Gastroesophageal sphincter (tissue), 3 donors: Measurements from ENCODE around the gene EVC2.

Source experiments
- EP300 ChIP-seq: sonication (generic); formaldehyde crosslinking; IDR thresholded peaks from one replicate; pipeline ENCODE4 v1.6.1; 2017; ENCODE audit warnings: antibody characterized with exemption, mild to moderate bottlenecking
- POLR2A ChIP-seq, 2 donors: fragments of 450-650 bp; IDR thresholded peaks; one replicate each; pipeline ENCODE4 v1.6.1; 2017; ENCODE audit warnings: antibody characterized with exemption in 2 of 2, mild to moderate bottlenecking in 2 of 2, moderate library complexity in 1 of 2
- POLR2AphosphoS5 ChIP-seq: sonication (generic); formaldehyde crosslinking; IDR thresholded peaks from one replicate; pipeline ENCODE4 v1.6.1; 2017; ENCODE audit warnings: antibody characterized with exemption
- TF ChIP-seq, protein P1 (sequence below), 4 experiments: fragments of 200-600 bp in 2 of 4; fragments of 450-650 bp in 2 of 4; sonication (generic) in 1 of 4; IDR thresholded peaks; one replicate each; pipeline ENCODE4 v1.5.1; 2017 to 2019; ENCODE audit warnings: antibody characterized with exemption in 4 of 4, mild to moderate bottlenecking in 2 of 4, moderate library complexity in 2 of 4

DNA sequence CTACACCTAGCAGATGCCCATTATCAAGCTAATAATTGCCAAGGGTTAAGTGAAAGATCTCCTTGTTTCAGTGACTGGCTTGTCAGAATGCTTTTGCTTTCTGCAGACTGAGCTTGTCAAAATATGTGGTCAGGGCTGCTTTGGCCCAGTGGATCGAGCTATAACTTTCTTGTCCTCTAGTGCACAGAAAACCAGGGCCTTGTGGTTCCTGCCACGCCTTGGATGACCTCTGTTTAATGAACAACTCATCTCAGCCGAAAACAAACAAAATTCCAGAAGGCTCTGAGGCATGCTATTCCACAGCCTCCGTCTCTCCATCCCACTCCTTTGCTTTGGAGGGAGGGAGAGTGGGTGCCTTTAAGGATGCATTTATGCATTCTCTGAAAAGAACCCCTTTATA is 14.0 kb upstream of the EVC2 start:
- TF ChIP-seq, protein P1, sequence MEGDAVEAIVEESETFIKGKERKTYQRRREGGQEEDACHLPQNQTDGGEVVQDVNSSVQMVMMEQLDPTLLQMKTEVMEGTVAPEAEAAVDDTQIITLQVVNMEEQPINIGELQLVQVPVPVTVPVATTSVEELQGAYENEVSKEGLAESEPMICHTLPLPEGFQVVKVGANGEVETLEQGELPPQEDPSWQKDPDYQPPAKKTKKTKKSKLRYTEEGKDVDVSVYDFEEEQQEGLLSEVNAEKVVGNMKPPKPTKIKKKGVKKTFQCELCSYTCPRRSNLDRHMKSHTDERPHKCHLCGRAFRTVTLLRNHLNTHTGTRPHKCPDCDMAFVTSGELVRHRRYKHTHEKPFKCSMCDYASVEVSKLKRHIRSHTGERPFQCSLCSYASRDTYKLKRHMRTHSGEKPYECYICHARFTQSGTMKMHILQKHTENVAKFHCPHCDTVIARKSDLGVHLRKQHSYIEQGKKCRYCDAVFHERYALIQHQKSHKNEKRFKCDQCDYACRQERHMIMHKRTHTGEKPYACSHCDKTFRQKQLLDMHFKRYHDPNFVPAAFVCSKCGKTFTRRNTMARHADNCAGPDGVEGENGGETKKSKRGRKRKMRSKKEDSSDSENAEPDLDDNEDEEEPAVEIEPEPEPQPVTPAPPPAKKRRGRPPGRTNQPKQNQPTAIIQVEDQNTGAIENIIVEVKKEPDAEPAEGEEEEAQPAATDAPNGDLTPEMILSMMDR (IDR thresholded peaks at IDR 0.05), result no peak
- TF ChIP-seq POLR2A (IDR thresholded peaks at IDR 0.05) (no peak), POLR2AphosphoS5 (no peak), EP300 (no peak)
